ENCODE results near the gene RAPGEF1.
"Not testable (repeated sequence)": the region's sequence is repeated elsewhere in the genome, so short reads cannot be mapped to it uniquely, and the experiment has no call there.

RAPGEF1 gene

GRCh38 chr9:131668439-131669268 is 71.2 kb downstream of the RAPGEF1 start:
- no peak for DNase-seq (ENCODE audit: low read depth)

GRCh38 chr9:131668057-131668438 is 71.8 kb downstream of the RAPGEF1 start:
- no peak for DNase-seq (ENCODE audit: low read depth)

GRCh38 chr9:131667576-131667975 is 72.3 kb downstream of the RAPGEF1 start:
- no peak for DNase-seq (ENCODE audit: low read depth)

- no peak for DNase-seq (ENCODE audit: low read depth)
Observed at GRCh38 chr9:131666774-131667173, 73.1 kb downstream of the RAPGEF1 start.

- DNase-seq (ENCODE audit: low read depth): no peak
Observed at GRCh38 chr9:131666029-131666428, 73.8 kb downstream of the RAPGEF1 start.

GRCh38 chr9:131663288-131663687 is 76.6 kb downstream of the RAPGEF1 start:
- DNase-seq (ENCODE audit: low read depth): no peak

- not testable (repeated sequence) for DNase-seq (ENCODE audit: low read depth)
Observed at GRCh38 chr9:131662289-131662621, 77.6 kb downstream of the RAPGEF1 start.

GRCh38 chr9:131661568-131662288 is 78.1 kb downstream of the RAPGEF1 start:
- no peak for DNase-seq (ENCODE audit: low read depth)

GRCh38 chr9:131660466-131661405 is 79.1 kb downstream of the RAPGEF1 start:
- DNase-seq (ENCODE audit: low read depth): no peak

GRCh38 chr9:131658377-131659129 is 81.3 kb downstream of the RAPGEF1 start:
- DNase-seq (ENCODE audit: low read depth): no peak

- DNase-seq (ENCODE audit: low read depth): no peak
Observed at GRCh38 chr9:131657940-131658339, 81.9 kb downstream of the RAPGEF1 start.

GRCh38 chr9:131657456-131657855 is 82.4 kb downstream of the RAPGEF1 start:
- DNase-seq (ENCODE audit: low read depth): no peak

GRCh38 chr9:131657037-131657377 is 82.9 kb downstream of the RAPGEF1 start:
- no peak for DNase-seq (ENCODE audit: low read depth)

GRCh38 chr9:131656356-131657036 is 83.4 kb downstream of the RAPGEF1 start:
- DNase-seq (ENCODE audit: low read depth): no peak

- DNase-seq (ENCODE audit: low read depth): not testable (repeated sequence)
Observed at GRCh38 chr9:131654369-131654768, 85.5 kb downstream of the RAPGEF1 start.

GRCh38 chr9:131651599-131651998 is 88.3 kb downstream of the RAPGEF1 start:
- DNase-seq (ENCODE audit: low read depth): no peak

- no peak for DNase-seq (ENCODE audit: low read depth)
Observed at GRCh38 chr9:131651160-131651559, 88.7 kb downstream of the RAPGEF1 start.

GRCh38 chr9:131650254-131650653 is 89.6 kb downstream of the RAPGEF1 start:
- DNase-seq (ENCODE audit: low read depth): no peak

- DNase-seq (ENCODE audit: low read depth): no peak
Observed at GRCh38 chr9:131649646-131650045, 90.2 kb downstream of the RAPGEF1 start.

- DNase-seq (ENCODE audit: low read depth): no peak
Observed at GRCh38 chr9:131645078-131645776, 94.6 kb downstream of the RAPGEF1 start.

Measured in stimulated activated CD8-positive, alpha-beta memory T cell treated with anti-CD3 and anti-CD28 coated beads, Interleukin-15, amount 100 ng/mL, for 24 hours (primary cell).